Activated CD4-positive, alpha-beta memory T cell treated with anti-CD3 and anti-CD28 coated beads for 36 hours (primary cell): Measurements from ENCODE around the gene ZSWIM5. TPM values are rescaled to one million over a fixed set of nuclear protein-coding genes. Genes with fewer than 3 reads are reported as not detected.
"Not testable (repeated sequence)": the region's sequence is repeated elsewhere in the genome, so short reads cannot be mapped to it uniquely, and the experiment has no call there.

Experiments
- CTCF ChIA-PET: fragments of 350-600 bp; sonication (Branson Sonifier 250); formaldehyde crosslinking; loops from one replicate; lab custom pipeline; 2021; ENCODE audit warnings: antibody characterized with exemption, inconsistent platforms; lab: Charles Lee
- POLR2A ChIA-PET: fragments of 350-600 bp; sonication (Branson Sonifier 250); formaldehyde crosslinking; loops from one replicate; lab custom pipeline; 2021; ENCODE audit warnings: antibody characterized with exemption; lab: Charles Lee
- DNase-seq: peaks from one replicate; pipeline ENCODE4 v3.0.0-alpha.2; 2020
- H3K27ac Mint-ChIP-seq: one replicate; pipeline ENCODE4 v1.8.0; 2021; ENCODE audit warnings: mixed read lengths
- H3K27me3 Mint-ChIP-seq: one replicate; pipeline ENCODE4 v1.8.0; 2021; ENCODE audit warnings: mixed read lengths
- H3K36me3 Mint-ChIP-seq: one replicate; pipeline ENCODE4 v1.8.0; 2021; ENCODE audit warnings: mixed read lengths
- H3K4me1 Mint-ChIP-seq: one replicate; pipeline ENCODE4 v1.8.0; 2021; ENCODE audit warnings: low read depth, mixed read lengths
- H3K4me3 Mint-ChIP-seq: one replicate; pipeline ENCODE4 v1.8.0; 2021; ENCODE audit warnings: mild to moderate bottlenecking, mixed read lengths
- H3K9me3 Mint-ChIP-seq: one replicate; pipeline ENCODE4 v1.8.0; 2021; ENCODE audit warnings: mixed read lengths
- intact Hi-C: fragments of 100-400 bp; cut with micrococcal nuclease; formaldehyde crosslinking; loops from one replicate; pipeline ENCODE4 v1.15.1; 2023
- total RNA-seq, 2 experiments: library from RNA; stranded (reverse); gene quantifications; one replicate each; pipeline ENCODE4 v1.2.3, GENCODE V29; 2021

ZSWIM5 gene
- total RNA-seq, 2 experiments from 2014 or later, result 0.51 to 0.59 TPM

DNA sequence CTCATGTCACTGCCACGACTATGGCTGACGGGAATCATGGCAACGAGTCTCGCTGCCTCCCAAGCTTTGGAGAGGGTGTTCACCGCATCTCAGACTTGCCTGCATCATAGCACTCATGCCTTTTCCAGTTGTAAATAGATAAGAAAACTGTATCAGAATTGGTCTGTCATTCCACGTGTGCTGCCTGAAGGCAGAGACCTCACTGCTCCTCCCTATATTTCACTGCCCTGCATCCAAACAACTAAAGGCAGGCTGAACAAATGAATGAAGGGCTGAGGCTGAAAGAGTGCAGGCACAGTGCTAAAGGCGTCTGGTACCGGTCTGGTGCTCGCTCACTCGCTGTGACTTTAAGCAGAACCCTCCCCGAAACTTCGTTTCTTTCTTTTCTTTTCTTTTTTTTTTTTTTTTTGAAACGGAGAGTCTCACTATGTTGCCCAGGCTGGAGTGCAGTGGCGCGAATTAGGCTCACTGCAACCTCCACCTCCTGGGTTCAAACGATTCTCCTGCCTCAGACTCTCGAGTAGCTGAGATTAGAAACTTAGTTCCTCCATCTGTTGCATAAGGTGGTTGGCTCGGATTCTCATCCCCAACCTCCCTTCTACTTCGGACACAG lies 220.6 kb downstream of the ZSWIM5 start:
- H3K9me3 Mint-ChIP-seq, result no peaks in the 10 kb centered on the region
- H3K36me3 Mint-ChIP-seq, result peaks cover 8% of the 10 kb centered on the region
- POLR2A ChIA-PET, result interaction anchor here (0.6 to 2.1 kb wide), 11 partner anchors 26 to 354 kb away, joined by 3 to 20 read pairs (median 5); partner anchors contain the start of genes HECTD3, MUTYH, RPS8 and TOE1
- peak overlapping the region; percentile 99 for H3K4me3 Mint-ChIP-seq
- peak overlapping the region; percentile 85 for H3K27ac Mint-ChIP-seq
- no peaks in the 10 kb centered on the region for H3K27me3 Mint-ChIP-seq
- no peak for DNase-seq
- peaks cover 29% of the 10 kb centered on the region for H3K4me1 Mint-ChIP-seq
- intact Hi-C loops, result loop anchor here (1.0 to 10.0 kb wide), 2 partner anchors 26 to 251 kb away; partner anchors contain the start of genes KIF2C, RNU5D-1 and UROD
- CTCF ChIA-PET, result interaction anchor here (0.8 to 1.6 kb wide), 6 partner anchors 26 to 375 kb away, joined by 3 to 8 read pairs (median 4); partner anchors contain the start of genes HECTD3 and UROD

DNA sequence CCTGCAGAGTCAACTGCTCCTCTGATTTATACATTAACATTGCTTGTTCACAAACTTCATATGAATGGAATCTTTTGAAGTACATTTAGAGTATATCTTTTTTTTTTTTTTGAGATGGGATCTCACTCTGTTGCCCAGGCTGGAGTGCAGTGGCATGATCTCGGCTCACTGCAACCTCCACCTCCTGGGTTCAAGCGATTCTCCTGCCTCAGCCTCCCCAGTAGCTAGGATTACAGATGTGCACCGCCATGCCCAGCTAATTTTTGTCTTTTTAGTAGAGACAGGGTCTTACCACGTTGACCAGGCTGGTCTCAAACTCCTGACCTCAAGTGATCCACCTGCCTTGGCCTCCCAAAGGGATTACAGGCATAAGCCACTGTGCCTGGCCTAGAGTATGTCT lies 229.0 kb downstream of the ZSWIM5 start:
- H3K27me3 Mint-ChIP-seq, result not testable (repeated sequence)

DNA sequence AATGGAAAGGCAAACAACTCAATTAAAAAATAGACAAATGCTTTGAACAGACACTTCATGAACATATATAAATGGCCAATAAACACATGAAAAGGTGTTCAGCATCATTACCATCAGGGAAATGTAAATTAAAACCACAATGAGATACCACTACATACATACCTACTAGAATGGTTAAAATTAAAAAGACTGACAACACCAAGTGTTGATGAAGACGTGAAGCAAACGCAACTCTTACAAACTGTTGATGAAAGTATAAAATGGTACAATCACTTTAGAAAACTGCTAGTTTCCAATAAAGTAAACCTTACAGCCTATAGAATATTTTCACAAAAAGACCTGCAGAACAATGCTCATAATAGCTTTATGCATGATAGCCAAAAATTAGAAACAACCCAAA lies 230.2 kb downstream of the ZSWIM5 start:
- DNase-seq, result no peak
- H3K9me3 Mint-ChIP-seq, result peaks cover 2% of the 10 kb centered on the region
- intact Hi-C loops, result no loop called here
- peaks cover 39% of the 10 kb centered on the region for H3K36me3 Mint-ChIP-seq
- POLR2A ChIA-PET, result no interaction called here
- CTCF ChIA-PET, result no interaction called here
- H3K4me1 Mint-ChIP-seq, result peaks cover 4% of the 10 kb centered on the region
- H3K27ac Mint-ChIP-seq, result no peak overlapping the region
- no peak overlapping the region for H3K4me3 Mint-ChIP-seq
- no peaks in the 10 kb centered on the region for H3K27me3 Mint-ChIP-seq

More for the DNA sequence above, 229.0 kb downstream of the ZSWIM5 start:
- H3K9me3 Mint-ChIP-seq, H3K4me1 Mint-ChIP-seq, CTCF ChIA-PET, H3K27ac Mint-ChIP-seq, POLR2A ChIA-PET, DNase-seq, H3K4me3 Mint-ChIP-seq, intact Hi-C loops: not testable (repeated sequence)
- peaks cover 35% of the 10 kb centered on the region for H3K36me3 Mint-ChIP-seq

DNA sequence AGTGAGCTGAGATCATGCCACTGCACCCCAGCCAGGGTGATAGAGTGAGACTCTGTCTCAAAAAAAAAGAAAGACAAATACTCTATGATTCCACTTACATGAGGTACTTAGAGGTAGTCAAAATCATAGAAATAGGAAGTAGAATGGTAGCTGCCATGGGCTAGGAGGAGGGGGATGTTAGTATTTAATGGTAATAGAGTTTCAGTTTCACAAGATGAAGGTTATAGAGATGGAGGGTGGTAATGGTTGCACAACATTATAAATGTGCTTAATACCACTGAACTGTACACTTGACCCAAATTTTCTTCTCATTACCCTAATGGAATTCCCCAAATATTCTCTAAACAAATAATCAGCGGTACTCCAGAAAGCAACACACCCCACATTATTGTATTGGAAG lies 232.8 kb downstream of the ZSWIM5 start:
- Mint-ChIP-seq H3K27ac (no peak overlapping the region), H3K4me3 (no peak overlapping the region), H3K9me3 (peaks cover 2% of the 10 kb centered on the region), H3K27me3 (no peaks in the 10 kb centered on the region), H3K4me1 (peaks cover 4% of the 10 kb centered on the region), H3K36me3 (peaks cover 40% of the 10 kb centered on the region)
- intact Hi-C loops, result no loop called here
- CTCF ChIA-PET, result interaction anchor here (0.7 kb wide), 1 partner anchor 10 kb away, joined by 8 read pairs; no protein-coding TSS in a partner anchor
- POLR2A ChIA-PET, result no interaction called here
- DNase-seq, result no peak

DNA sequence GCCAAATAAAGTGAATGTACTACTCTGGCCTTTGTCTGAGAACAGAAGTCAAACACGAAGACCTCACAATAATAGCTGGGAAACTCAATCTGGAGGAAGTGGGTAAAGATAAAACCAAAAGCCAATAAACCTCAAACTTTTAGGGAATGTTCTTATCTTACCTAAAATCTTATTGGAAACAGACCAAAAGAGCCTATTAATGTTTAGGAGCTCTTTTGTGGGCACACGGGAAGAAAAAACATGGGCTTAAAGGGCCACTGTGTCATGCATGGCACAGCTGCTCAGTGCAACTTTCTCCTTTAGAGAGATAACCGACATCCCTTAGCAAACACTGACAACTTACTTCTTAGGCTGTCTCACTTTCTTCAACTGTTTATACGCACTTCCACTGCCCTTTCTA lies 236.1 kb downstream of the ZSWIM5 start:
- Mint-ChIP-seq H3K9me3 (no peaks in the 10 kb centered on the region), H3K27me3 (no peaks in the 10 kb centered on the region), H3K4me1 (peaks cover 4% of the 10 kb centered on the region), H3K27ac (no peak overlapping the region), H3K36me3 (peaks cover 20% of the 10 kb centered on the region), H3K4me3 (no peak overlapping the region)
- intact Hi-C loops, result no loop called here
- POLR2A ChIA-PET, result interaction anchor here (0.9 kb wide), 1 partner anchor 9 kb away, joined by 3 read pairs; no protein-coding TSS in a partner anchor
- CTCF ChIA-PET, result no interaction called here
- DNase-seq, result no peak

Other genes starting within 250 kb of the ZSWIM5 start
- gene EIF2B3, start 220.0 kb downstream of the ZSWIM5 start, total RNA-seq, result 10 to 100 TPM; 41.9 to 44.8 TPM
- gene HECTD3, start 195.3 kb downstream of the ZSWIM5 start, total RNA-seq, result 10 to 100 TPM; 23.7 to 25.0 TPM
- gene UROD, start 194.4 kb downstream of the ZSWIM5 start, total RNA-seq, result 100 to 1,000 TPM; 105 to 106 TPM
- gene HPDL, start 120.3 kb upstream of the ZSWIM5 start, total RNA-seq, result 10 to 100 TPM; 12.7 to 14.3 TPM
- 10 to 100 TPM; 22.8 to 23.1 TPM for gene TOE1, start 133.6 kb upstream of the ZSWIM5 start, total RNA-seq
- gene MUTYH, start 133.8 kb upstream of the ZSWIM5 start, total RNA-seq, result 10 to 100 TPM; 49.2 to 51.8 TPM